Thoracic aorta (tissue), 2 donors: ENCODE data around the gene ASS1. TPM values are rescaled to one million over a fixed set of nuclear protein-coding genes. Genes with fewer than 3 reads are reported as not detected.

Experiments used
- ATAC-seq: fragments of 150-250 bp; one replicate; pipeline ENCODE4 v1.8.0; 2017; ENCODE audit warnings: low read depth; ENCODE audit not compliant: insufficient number of reproducible peaks, low FRiP score
- DNase-seq: peaks from one replicate; pipeline ENCODE4 v3.0.0-alpha.2; 2020; ENCODE audit warnings: low spot score
- H3K27ac ChIP-seq, 2 donors: fragments of 200-600 bp; sonication (generic); 1 replicate in 1 of 2; 2 replicates in 1 of 2; pipeline ENCODE4 v1.5.1; 2016; ENCODE audit warnings: mild to moderate bottlenecking in 2 of 2, moderate library complexity in 2 of 2
- H3K27me3 ChIP-seq: fragments of 200-600 bp; sonication (generic); replicated peaks from 2 replicates; pipeline ENCODE4 v1.6.0; 2016; ENCODE audit warnings: mild to moderate bottlenecking; ENCODE audit not compliant: insufficient read depth
- H3K36me3 ChIP-seq: fragments of 200-600 bp; sonication (generic); one replicate; pipeline ENCODE4 v1.5.1; 2016
- H3K4me1 ChIP-seq, 2 donors: fragments of 200-600 bp; sonication (generic); 1 replicate in 1 of 2; 2 replicates in 1 of 2; pipeline versions ENCODE4 v1.5.1 to v1.6.0; 2016; ENCODE audit warnings: low read depth in 2 of 2, mild to moderate bottlenecking in 1 of 2; ENCODE audit not compliant: control insufficient read depth in 1 of 2
- H3K4me3 ChIP-seq: fragments of 200-600 bp; sonication (generic); 2 replicates; pipeline ENCODE4 v1.5.1; 2016; ENCODE audit warnings: mild to moderate bottlenecking
- H3K9me3 ChIP-seq: fragments of 200-600 bp; sonication (generic); 2 replicates; pipeline ENCODE4 v1.5.1; 2016
- CTCF ChIP-seq: fragments of 200-600 bp; sonication (generic); IDR thresholded peaks from one replicate; pipeline ENCODE4 v1.5.1; 2019; ENCODE audit warnings: antibody characterized with exemption
- total RNA-seq, 2 donors: library from RNA; depleted of rRNA; stranded (reverse); fragments of >200 nt; gene quantifications; one replicate each; pipeline versions ENCODE4 v1.1.0 to v1.2.3, GENCODE V29; 2016

The ASS1 gene
- total RNA-seq, 2 donors from 2014 or later: 65.4 to 81.7 TPM

- Histone ChIP-seq H3K36me3 (peaks cover 6% of the 10 kb centered on the region), H3K9me3 (no peaks in the 10 kb centered on the region), H3K27me3 (no peaks in the 10 kb centered on the region), H3K4me3 (no peak overlapping the region), H3K4me1 (no peaks in the 10 kb centered on the region), H3K27ac (no peak overlapping the region)
- ATAC-seq: no peak
- TF ChIP-seq CTCF: no peak
- no peak for DNase-seq
These were observed 35.9 kb downstream of the ASS1 start for GRCh38 chr9:130480673-130481072.

GRCh38 chr9:130482463-130482862, 37.7 kb downstream of the ASS1 start:
- no peaks in the 10 kb centered on the region for H3K4me1 ChIP-seq
- no peaks in the 10 kb centered on the region for H3K27me3 ChIP-seq
- H3K4me3 ChIP-seq: no peak overlapping the region
- ATAC-seq (no peak), DNase-seq (no peak)
- H3K27ac ChIP-seq: no peak overlapping the region
- no peak for TF ChIP-seq CTCF
- peaks cover 4% of the 10 kb centered on the region for H3K36me3 ChIP-seq
- no peaks in the 10 kb centered on the region for H3K9me3 ChIP-seq

GRCh38 chr9:130483371-130483971, 38.7 kb downstream of the ASS1 start:
- no peak overlapping the region for H3K4me3 ChIP-seq
- H3K27ac ChIP-seq: no peak overlapping the region
- peaks cover 4% of the 10 kb centered on the region for H3K36me3 ChIP-seq
- no peak for ATAC-seq
- no peak for DNase-seq
- no peaks in the 10 kb centered on the region for H3K9me3 ChIP-seq
- no peaks in the 10 kb centered on the region for H3K4me1 ChIP-seq
- no peaks in the 10 kb centered on the region for H3K27me3 ChIP-seq
- TF ChIP-seq CTCF: no peak

GRCh38 chr9:130484362-130485072, 39.8 kb downstream of the ASS1 start:
- TF ChIP-seq CTCF: no peak
- Histone ChIP-seq H3K36me3 (peaks cover 4% of the 10 kb centered on the region), H3K27ac (no peak overlapping the region), H3K4me3 (no peak overlapping the region), H3K9me3 (no peaks in the 10 kb centered on the region), H3K27me3 (no peaks in the 10 kb centered on the region), H3K4me1 (no peaks in the 10 kb centered on the region)
- DNase-seq (no peak), ATAC-seq (no peak)

GRCh38 chr9:130486103-130486502, 41.3 kb downstream of the ASS1 start:
- no peaks in the 10 kb centered on the region for H3K9me3 ChIP-seq
- no peaks in the 10 kb centered on the region for H3K27me3 ChIP-seq
- no peak for DNase-seq
- no peak for ATAC-seq
- peaks cover 4% of the 10 kb centered on the region for H3K36me3 ChIP-seq
- no peak for TF ChIP-seq CTCF
- H3K4me3 ChIP-seq: no peak overlapping the region
- no peak overlapping the region for H3K27ac ChIP-seq
- H3K4me1 ChIP-seq: no peaks in the 10 kb centered on the region
